ENCODE data around the gene PTX3.

Gene PTX3

GRCh38 chr3:157453824-157454223, 17.2 kb downstream of the PTX3 start:
- TF ChIP-seq, protein P1, sequence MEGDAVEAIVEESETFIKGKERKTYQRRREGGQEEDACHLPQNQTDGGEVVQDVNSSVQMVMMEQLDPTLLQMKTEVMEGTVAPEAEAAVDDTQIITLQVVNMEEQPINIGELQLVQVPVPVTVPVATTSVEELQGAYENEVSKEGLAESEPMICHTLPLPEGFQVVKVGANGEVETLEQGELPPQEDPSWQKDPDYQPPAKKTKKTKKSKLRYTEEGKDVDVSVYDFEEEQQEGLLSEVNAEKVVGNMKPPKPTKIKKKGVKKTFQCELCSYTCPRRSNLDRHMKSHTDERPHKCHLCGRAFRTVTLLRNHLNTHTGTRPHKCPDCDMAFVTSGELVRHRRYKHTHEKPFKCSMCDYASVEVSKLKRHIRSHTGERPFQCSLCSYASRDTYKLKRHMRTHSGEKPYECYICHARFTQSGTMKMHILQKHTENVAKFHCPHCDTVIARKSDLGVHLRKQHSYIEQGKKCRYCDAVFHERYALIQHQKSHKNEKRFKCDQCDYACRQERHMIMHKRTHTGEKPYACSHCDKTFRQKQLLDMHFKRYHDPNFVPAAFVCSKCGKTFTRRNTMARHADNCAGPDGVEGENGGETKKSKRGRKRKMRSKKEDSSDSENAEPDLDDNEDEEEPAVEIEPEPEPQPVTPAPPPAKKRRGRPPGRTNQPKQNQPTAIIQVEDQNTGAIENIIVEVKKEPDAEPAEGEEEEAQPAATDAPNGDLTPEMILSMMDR (IDR thresholded peaks at IDR 0.05; ENCODE audit: insufficient read depth, low read depth, low read length, missing control alignments), result no peak
- no peak for DNase-seq (ENCODE audit: low read depth)
- no peak overlapping the region for H3K4me3 ChIP-seq (ENCODE audit: low read length)

GRCh38 chr3:157459706-157460105, 23.1 kb downstream of the PTX3 start:
- no peak for DNase-seq (ENCODE audit: low read depth)
- no peak overlapping the region for H3K4me3 ChIP-seq (ENCODE audit: low read length)

DNA sequence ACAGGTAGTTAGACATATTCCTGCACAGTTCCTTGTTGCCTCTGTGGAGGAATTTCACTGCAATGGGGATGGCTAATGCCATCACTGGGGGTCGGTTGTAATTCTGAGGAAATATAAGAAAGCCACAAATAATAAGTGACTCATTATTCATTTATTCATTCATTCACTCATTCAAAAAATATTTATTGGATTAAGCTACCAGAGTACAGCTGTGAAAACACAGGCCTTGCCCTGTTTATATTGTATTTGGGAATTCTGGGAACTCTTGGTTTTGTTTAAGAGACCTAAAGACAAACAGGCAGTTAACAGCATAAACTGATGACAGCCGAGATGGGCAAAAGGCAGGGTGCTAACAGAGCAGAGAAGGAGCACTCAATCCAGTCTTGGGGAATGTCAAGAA, 23.6 kb downstream of the PTX3 start:
- no peak for DNase-seq (ENCODE audit: low read depth)
- no peak overlapping the region for H3K4me3 ChIP-seq (ENCODE audit: low read length)
- TF ChIP-seq, protein P1 (IDR thresholded peaks at IDR 0.05; ENCODE audit: insufficient read depth, low read depth, low read length, missing control alignments), result no peak

More at GRCh38 chr3:157459706-157460105, 23.1 kb downstream of the PTX3 start:
- TF ChIP-seq, protein P1 (IDR thresholded peaks at IDR 0.05; ENCODE audit: insufficient read depth, low read depth, low read length, missing control alignments), result no peak

GRCh38 chr3:157463816-157464215, 27.2 kb downstream of the PTX3 start:
- DNase-seq (ENCODE audit: low read depth), result no peak
- no peak overlapping the region for H3K4me3 ChIP-seq (ENCODE audit: low read length)
- TF ChIP-seq, protein P1 (IDR thresholded peaks at IDR 0.05; ENCODE audit: insufficient read depth, low read depth, low read length, missing control alignments), result no peak

DNA sequence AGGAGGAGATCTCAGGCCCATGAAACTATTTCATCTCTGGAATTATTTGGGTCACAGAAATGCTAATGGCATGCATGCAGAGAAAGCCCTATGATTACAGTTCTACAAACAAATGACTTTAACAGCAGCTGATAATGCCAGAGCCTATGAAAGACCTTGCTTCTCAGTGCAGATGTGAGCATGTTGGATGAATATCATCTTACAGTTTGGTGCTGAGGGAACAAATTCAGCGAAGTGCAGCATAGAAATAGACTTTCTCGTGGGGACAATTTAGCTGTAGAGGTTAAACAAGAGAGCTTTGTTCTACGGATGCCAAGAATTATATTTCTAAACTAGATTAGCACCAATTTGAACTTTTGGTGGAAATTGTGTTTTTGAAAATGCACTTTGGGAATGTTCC, 27.7 kb downstream of the PTX3 start:
- TF ChIP-seq, protein P1 (IDR thresholded peaks at IDR 0.05; ENCODE audit: insufficient read depth, low read depth, low read length, missing control alignments), result no peak
- H3K4me3 ChIP-seq (ENCODE audit: low read length), result no peak overlapping the region
- DNase-seq (ENCODE audit: low read depth), result no peak

DNA sequence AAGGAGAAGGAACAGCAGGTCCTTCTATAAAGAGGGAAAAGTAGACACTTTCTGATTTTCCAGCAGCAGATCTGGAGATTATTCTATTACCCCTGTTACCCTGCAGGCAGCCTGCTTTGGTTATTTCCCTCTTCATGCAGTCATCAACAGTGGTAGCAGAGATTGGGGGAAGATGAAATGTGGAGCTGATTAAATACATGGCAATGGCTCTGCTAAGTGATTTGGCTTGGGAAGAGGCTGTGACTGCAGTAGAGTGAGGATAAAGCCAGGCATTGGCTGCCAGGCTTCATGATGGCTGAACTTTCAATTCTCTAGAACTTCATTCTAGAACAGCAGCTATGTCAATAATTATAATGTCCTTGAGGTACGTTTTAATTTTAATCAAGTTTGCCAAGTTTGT, 29.1 kb downstream of the PTX3 start:
- no peak overlapping the region for H3K4me3 ChIP-seq (ENCODE audit: low read length)
- TF ChIP-seq, protein P1 (IDR thresholded peaks at IDR 0.05; ENCODE audit: insufficient read depth, low read depth, low read length, missing control alignments), result no peak
- DNase-seq (ENCODE audit: low read depth), result no peak

- TF ChIP-seq, protein P1 (IDR thresholded peaks at IDR 0.05; ENCODE audit: insufficient read depth, low read depth, low read length, missing control alignments), result no peak
- no peak overlapping the region for H3K4me3 ChIP-seq (ENCODE audit: low read length)
- DNase-seq (ENCODE audit: low read depth), result no peak
These were observed 30.6 kb downstream of the PTX3 start for GRCh38 chr3:157467200-157467599.

Data from epithelial cell of esophagus (primary cell).